GM19351 (cell line): ENCODE measurements around the gene ASB14.
"Not testable (repeated sequence)": the region's sequence is repeated elsewhere in the genome, so short reads cannot be mapped to it uniquely, and the experiment has no call there.

ENCODE experiments used
- ATAC-seq: cut with Tn5 transposase; IDR thresholded peaks from one replicate; pipeline ENCODE4 v1.9.1; 2021; ENCODE audit warnings: mild to moderate bottlenecking, moderate library complexity; ENCODE audit not compliant: unreplicated experiment

ASB14 gene

DNA sequence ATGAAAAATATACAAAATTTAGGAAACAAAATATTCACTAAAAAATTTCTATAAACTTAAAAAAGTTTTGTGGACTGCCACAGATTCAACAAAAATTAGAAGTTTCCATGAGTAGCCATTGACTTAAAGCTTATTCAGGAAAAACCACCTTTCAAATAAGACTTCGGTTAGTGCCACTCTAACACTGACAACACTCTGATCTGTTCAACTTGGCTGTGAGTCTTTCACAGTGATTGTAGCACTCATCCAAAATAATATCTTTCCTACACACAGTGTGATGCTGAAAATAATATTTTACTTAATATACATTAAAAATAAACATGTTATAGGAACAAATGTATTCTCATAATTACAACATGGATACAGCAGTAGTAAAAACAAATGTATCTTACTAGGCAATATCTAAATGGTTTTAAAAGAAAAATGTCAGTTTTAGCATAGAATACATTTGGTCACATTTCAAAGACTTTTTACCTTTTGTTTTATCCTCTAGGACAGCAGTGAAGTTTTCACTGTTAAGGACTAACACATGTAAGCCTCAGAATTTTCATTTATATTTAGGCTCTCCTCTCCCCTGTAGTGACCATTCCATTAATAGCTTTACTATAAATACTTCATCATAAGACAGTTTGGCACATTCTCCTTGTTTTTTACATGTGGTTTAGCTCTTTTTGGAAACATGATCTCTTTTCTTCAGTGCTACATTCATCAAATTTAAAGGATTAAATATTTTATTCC, at the start of gene ASB14:
TSS of gene ASB14 (minus strand) at position 527 of the 738 bp plus-strand sequence. CDS start 652 bp downstream, outside the sequence.
- no peak for ATAC-seq

DNA sequence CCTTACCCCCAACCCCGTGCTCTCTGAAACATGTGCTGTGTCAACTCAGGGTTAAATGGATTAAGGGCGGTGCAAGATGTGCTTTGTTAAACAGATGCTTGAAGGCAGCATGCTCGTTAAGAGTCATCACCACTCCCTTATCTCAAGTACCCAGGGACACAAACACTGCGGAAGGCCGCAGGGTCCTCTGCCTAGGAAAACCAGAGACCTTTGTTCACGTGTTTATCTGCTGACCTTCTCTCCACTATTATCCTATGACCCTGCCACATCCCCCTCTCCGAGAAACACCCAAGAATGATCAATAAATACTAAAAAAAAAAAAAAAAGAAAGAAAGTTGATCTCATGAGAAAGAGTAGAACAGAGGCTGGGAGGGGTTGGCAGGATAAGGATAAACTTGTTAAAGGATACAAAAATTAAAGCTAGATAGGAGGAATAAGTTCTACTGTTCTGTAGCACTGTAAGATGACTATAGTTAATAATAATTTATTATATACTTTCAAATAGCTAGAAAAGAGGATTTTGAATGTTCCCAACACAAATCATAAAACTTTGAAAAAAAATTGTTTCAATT, 46.7 kb upstream of the ASB14 start:
- not testable (repeated sequence) for ATAC-seq

DNA sequence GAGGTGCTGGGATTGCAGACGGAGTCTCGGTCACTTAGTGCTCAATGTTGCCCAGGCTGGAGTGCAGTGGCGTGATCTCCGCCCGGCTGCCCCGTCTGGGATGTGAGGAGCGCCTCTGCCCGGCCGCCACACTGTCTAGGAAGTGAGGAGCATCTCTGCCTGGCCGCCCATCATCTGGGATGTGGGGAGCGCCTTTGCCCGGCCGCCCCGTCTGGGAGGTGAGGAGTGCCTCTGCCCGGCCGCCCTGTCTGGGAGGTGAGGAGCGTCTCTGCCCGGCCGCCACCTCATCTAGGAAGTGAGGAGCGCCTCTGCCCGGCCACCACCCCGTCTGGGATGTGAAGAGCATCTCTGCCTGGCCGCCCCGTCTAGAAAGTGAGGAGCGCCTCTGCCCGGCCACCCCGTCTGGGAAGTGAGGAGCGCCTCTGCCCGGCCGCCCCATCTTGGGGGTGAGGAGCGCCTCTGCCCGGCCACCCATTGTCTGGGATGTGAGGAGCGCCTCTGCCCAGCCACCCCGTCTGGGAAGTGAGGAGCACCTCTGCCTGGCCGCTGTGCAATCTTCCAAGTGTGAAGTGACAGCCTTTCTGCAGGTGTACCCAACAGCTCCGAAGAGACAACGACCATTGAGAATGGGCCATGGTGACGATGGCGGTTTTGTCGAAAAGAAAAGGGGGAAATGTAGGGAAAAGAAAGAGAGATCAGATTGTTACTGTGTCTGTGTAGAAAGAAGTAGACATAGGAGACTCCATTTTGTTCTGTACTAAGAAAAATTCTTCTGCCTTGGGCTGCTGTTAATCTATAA, 46.0 kb upstream of the ASB14 start:
- not testable (repeated sequence) for ATAC-seq

DNA sequence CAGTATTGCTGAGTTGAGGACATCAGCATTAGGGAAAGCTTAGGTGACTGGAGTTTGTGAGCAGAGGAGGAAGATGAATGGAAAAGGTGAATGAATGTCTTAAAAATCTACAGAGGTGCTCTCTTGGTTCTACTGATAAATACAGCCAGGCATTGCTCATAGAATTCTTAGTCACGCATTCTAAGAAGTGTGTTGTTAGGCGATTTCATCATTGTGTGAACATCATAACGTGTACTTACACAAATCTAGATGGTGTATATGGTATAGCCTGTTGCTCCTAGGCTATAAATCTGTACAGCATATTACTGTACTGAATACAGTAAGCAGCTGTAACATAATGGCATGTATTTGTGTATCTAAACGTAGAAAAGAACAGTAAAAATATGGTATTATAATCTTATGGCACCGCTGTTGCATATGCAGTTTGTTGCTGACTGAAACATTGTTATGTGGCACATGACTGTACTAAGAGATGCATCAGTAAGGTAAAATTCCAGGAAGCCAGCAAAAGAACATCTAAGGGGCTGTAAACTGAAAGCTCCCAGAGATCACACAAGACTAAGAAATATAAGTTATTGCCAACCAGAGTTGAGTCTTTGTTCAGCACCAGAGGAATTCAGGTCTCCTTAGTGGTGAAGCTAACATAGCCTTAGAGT, 42.9 kb upstream of the ASB14 start:
- ATAC-seq = no peak

DNA sequence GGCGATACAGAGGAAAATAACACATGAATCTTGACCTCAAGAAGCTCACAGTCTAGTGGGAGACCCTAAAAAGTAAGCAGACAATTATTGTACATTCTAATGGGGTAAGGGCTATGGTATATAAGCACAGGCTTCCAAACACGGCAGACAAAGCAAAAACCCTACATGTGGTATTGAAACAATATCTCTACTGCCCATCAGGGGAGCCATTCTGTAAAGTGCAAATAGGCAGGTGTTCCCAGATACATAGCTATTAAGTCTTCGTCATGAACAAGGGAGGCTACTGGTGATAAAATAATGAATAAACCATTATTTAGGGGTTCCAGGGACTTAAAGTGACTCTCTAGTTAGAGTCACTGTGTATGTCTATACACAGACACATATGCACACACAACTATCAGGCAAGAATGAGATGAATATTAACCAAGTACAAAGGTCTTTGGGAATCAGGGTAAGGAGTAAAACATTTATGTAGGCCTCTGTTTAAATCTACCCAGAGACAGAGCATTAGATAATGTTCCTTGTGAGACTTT, 38.7 kb upstream of the ASB14 start:
- no peak for ATAC-seq

DNA sequence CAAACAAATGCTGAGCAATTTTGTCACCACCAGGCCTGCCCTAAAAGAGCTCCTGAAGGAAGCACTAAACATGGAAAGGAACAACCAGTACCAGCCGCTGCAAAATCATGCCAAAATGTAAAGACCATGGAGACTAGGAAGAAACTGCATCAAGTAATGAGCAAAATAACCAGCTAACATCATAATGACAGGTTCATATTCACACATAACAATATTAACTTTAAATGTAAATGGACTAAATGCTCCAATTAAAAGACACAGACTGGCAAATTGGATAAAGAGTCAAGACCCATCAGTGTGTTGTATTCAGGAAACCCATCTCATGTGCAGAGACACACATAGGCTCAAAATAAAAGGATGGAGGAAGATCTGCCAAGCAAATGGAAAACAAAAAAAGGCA, 34.0 kb upstream of the ASB14 start:
- ATAC-seq = not testable (repeated sequence)

DNA sequence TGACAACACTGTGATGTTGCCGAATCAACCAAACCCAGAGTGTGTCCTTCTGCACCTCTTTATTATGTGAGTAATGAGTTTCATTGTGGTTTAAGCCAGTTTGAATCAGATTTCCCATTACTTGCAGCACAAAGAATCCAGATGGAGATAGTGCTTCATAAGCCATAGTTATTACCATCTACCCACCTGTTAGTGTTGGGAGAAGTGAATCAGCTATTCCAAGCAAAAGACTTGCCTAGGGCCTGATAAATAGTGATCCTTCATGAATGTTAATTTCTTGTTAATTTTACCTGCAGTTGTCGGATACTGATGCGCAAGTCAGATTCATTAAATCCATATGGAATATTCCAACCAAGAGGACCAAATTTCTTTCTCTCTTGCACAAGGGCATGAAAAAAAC, 21.7 kb upstream of the ASB14 start:
- ATAC-seq = no peak

DNA sequence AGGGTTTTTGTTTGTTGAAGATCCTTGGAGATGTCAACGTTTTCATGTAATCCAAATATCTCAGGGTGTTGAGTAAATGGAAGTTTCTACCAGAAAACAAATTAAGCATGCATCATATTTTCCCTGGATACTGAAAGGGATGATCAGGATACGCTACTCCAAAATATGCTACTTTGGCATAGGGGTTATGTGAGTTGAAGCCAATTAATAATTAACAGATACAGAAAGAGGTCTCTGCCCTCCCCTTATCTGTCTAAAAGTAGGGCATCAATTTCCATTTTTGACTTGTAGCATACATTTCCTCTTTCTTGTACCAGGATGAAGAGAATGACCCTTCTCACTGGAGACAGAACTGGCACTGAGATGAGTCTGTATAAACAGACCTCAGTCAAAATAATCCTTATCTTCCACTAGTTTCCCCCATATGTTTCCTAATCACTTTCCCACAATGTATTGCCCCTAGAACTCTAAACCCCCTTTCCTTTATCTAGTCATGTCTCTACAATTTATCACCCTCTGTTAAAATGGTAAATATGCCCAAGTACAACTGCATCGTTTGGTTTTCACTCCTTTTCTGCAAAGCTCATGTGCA, 17.4 kb upstream of the ASB14 start:
- ATAC-seq = no peak

DNA sequence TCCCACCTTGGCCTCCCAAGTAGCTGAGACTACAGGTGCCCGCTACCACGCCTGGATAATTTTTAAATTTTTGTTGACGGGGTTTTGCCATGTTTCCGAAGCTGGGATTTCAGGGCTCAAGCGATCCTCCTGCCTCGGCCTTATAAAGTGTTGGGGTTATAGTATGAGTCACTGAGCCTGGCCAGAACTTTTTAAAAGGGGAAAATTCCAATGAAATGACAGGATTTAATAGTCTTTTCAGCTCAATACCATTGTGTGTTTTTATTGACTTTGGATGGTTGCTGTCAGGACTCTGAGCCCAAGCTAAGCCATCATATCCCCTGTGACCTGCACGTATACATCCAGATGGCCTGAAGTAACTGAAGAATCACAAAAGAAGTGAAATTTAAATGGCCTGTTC, 11.0 kb upstream of the ASB14 start:
- ATAC-seq = not testable (repeated sequence)

DNA sequence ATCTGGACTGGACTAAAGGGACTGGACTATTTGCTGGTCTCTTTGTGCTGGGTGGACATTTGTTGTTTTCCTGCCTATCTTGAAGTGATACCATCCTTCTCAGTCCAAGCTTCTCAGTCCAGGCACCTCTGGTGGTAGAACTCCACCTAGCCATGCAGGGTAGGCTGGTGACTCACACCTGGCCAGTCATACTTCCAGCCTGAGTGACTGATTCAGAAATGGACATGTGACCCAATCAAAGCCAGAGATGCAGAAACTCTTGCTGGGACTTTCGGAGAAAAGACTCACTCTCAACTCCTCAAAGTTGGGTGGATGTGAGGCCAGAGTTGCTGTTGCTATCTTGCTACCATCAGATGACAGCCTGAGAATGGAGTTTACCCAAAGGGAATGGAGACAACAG, 5.6 kb upstream of the ASB14 start:
- ATAC-seq = no peak

DNA sequence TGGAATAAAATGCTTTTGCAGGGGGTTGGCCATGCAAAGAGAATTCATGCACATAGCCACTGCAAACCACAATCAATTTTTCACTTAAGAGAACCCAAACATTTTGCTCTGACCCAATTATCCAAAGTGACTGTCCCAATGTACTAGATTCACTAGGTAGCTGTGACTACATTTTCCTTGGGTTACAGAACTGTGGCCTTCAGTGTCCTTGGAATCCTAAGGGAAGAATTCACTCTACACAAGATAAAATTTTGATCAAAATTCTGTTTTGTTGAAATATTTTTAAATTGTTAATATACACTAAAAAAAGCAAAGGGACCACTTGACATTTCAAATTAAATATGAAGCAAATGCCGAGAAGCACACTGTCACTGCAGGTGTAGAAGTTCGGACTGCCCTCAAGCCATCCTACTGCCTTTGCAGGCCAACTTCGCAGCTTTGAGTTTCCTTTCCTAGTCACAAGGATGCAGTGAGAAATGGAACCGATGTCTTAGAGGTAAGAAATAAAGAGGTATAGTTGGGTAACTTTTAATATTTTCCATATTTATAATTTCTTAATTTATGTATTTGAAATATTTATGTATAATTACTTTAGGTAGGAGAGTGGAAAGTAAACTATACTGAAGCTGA, 527 bp upstream of the ASB14 start:
- ATAC-seq = no peak

DNA sequence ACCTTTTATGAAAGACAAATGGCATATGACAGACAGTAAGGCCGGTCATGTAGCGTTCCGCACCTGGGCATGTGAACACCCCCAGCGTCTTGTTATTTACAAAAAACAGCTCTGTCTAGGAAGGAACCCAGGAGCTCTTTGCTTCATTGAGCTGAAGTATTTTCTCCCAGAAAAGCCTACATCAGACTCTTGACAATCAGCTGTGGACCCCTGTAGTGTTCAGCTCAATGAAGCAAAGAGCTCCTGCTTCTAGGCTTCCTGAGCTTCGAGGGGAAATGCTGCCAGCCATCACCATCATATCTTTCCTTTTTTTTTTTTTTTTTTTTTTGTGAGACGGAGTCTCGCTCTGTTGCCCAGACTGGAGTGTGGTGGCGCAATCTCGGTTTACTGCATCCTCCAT, 4.1 kb downstream of the ASB14 start:
- ATAC-seq = no peak

DNA sequence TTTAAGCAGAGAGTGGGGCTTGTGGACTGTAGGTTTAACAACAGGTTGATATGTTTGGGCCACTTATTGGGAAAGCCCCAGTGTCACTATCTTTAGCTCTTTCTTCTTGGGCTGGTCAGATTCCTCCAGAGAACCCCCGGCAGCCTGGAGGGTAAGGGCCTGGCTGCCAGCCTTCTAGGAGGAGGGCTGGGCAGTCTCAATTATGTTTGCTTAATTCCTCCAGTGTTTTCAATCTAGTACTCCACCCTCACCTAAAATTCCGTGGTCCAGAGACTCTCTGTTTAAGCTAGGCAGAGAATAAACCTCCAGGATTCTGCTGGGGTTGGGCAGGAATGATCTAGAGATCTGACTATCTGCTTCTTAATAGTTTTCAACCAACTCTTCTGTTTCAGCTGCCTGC, 5.3 kb downstream of the ASB14 start:
- ATAC-seq = no peak

DNA sequence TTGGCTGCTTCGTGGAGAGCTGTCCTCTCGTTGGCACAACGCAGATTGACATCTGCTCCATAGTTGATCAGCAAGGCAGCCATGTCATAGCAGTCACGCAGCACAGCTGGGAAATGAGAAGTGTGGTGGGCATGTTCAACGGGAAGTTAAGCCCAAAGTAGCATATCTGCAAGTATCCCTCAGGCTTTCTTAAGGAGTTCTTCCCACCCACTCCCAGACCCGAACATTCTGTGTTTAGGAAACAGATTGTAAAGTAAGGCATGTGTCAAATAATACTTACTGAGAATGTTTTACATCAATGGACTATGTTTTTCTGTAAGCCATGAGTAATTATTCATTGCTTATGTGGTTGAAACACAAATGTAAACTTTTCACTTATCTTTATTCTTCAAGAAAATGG, 9.2 kb downstream of the ASB14 start:
- no peak for ATAC-seq

DNA sequence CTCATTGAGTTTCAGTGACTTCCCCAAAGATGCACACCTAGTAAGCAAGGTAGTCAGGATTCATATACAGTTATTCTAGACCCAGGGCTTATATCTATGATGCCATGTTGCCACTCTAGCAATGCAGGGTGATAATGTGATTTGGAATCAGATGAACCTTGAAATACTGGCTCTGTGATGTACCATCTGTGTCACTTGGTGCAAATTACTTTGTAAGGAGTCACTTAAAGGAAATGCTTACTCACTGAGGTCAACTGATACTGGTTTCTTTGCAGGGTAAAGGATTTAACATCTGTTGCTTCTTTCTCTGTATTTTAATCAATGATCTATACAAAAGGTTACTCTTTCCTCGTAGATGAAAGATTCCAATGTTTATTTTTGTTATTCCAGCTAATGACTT, 10.8 kb downstream of the ASB14 start:
- ATAC-seq = no peak

DNA sequence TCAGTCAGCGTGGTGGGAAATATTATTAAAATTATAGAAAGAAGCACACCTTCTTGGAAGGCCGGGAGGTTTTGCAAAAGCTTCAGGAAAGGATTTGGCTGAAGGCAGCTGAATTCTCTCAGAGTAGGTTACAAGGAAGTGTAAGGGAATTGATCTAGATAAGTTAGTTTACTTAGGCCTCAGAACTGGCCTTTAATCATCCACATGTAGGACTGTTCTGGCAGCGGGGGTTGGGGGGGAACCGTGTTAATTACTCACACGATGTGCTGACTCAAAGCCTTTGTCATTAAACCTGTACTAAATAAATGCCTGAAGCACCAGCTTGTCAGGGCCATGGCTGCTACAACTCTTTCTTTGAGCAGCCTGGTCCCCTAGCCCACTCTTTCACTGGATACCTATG, 12.8 kb downstream of the ASB14 start:
- ATAC-seq = no peak

DNA sequence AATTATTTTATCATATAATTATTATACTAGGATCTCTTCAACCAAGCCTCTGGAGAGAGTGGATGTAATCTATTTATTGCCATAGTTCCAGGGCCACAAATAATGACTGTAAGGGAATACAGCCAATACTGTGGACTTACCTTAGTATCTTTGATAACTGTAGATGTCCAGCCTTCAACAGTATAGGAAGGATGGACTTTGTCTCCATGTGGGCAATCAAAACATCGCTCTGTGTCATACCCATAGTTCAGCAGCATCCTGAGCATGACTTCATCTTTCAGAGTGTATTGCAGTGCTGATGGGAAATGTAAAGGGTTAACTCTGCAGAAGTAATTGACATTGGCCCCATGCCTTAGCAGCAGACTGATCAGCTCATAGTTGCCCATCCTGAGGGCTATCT, 14.2 kb downstream of the ASB14 start:
- no peak for ATAC-seq

DNA sequence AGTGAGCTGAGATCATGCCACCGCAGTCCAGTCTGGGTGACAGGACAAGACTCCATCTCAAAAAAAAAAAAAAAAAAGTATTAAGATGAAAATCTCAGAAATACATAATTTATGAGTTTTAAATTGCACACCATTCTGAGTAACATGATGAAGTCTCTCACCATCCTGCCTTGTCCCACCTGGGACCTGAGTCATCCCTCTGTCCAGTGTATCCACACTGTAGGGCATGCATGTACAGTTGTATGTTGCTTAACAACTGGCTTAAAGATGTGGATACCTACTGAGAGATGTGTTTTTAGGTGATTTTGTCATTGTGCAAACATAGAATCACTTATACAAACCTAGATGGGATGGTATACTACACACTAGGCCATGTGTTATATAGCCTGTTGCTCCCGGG, 17.1 kb downstream of the ASB14 start:
- no peak for ATAC-seq

DNA sequence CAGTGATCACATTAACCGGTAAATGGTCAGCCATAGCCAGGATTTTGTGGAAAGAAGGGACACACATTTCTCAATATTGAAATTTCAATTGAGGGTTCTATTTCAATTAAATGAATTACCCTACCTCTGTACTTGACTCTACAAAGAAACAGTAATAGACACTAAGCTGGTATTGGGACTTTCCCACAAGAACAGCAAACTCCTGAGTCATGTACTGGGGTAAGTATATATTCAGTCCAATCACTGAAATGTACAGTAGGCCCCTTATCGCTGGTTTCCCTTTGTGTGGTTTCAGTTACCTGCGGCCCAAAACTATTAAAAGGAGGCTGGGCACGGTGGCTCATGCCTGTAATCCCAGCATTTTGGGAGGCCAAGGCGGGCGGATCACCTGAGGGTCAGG, 17.6 kb downstream of the ASB14 start:
- no peak for ATAC-seq

DNA sequence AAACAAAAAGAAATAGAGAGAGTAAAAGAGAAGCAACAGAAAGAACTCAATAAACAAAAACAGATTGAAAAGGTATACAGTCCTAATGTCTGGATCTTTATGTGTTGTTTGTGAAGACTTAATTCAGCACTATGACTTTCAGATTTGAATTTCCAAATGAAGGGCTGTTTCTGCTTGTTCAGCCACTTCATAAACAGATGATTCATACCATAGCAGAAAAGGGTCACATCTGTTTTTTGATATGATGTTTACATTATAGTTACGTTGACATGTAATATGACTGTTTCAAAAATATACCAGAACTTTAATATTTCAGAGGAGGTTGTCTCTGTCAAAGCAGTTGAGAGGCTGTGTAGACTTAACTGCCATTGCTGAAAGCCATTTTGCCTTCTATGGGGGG, 24.1 kb downstream of the ASB14 start:
- no peak for ATAC-seq
